22Rv1 (cell line): ENCODE results near the gene CTNNAL1.
"Not testable (repeated sequence)": the region's sequence is repeated elsewhere in the genome, so short reads cannot be mapped to it uniquely, and the experiment has no call there.

Experiments used
- ZFX ChIP-seq: fragments of 450-650 bp; IDR thresholded peaks from 2 replicates; pipeline ENCODE4 v1.6.1; 2017; ENCODE audit warnings: antibody characterized with exemption, borderline replicate concordance
- TF ChIP-seq, protein P1 (sequence below): fragments of 450-650 bp; IDR thresholded peaks from 2 replicates; pipeline ENCODE4 v1.5.1; 2017; ENCODE audit warnings: mild to moderate bottlenecking

DNA sequence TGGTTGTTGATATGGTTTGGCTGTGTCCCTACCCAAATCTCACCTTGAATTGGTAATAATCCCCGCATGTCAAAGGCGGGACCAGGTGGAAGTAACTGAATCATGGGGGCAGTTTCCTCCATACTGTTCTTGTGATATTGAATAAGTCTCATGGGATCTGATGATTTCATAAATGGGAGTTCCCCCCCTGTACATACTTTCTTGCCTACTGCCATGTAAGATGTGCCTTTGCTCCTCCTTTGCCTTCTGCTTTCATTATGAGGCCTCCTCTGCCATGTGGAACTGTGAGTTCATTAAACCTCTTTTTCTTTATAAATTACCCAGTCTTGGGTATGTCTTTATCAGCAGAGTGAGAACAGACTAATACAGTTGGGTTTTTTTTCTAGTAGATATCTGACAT, 41.9 kb downstream of the CTNNAL1 start:
- TF ChIP-seq, protein P1, sequence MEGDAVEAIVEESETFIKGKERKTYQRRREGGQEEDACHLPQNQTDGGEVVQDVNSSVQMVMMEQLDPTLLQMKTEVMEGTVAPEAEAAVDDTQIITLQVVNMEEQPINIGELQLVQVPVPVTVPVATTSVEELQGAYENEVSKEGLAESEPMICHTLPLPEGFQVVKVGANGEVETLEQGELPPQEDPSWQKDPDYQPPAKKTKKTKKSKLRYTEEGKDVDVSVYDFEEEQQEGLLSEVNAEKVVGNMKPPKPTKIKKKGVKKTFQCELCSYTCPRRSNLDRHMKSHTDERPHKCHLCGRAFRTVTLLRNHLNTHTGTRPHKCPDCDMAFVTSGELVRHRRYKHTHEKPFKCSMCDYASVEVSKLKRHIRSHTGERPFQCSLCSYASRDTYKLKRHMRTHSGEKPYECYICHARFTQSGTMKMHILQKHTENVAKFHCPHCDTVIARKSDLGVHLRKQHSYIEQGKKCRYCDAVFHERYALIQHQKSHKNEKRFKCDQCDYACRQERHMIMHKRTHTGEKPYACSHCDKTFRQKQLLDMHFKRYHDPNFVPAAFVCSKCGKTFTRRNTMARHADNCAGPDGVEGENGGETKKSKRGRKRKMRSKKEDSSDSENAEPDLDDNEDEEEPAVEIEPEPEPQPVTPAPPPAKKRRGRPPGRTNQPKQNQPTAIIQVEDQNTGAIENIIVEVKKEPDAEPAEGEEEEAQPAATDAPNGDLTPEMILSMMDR, result not testable (repeated sequence)
- not testable (repeated sequence) for TF ChIP-seq ZFX
